ENCODE measurements around the gene WNK1.
A peak's percentile ranks its signal among the peaks of the same experiment; 100 is the strongest.

Gene WNK1

DNA sequence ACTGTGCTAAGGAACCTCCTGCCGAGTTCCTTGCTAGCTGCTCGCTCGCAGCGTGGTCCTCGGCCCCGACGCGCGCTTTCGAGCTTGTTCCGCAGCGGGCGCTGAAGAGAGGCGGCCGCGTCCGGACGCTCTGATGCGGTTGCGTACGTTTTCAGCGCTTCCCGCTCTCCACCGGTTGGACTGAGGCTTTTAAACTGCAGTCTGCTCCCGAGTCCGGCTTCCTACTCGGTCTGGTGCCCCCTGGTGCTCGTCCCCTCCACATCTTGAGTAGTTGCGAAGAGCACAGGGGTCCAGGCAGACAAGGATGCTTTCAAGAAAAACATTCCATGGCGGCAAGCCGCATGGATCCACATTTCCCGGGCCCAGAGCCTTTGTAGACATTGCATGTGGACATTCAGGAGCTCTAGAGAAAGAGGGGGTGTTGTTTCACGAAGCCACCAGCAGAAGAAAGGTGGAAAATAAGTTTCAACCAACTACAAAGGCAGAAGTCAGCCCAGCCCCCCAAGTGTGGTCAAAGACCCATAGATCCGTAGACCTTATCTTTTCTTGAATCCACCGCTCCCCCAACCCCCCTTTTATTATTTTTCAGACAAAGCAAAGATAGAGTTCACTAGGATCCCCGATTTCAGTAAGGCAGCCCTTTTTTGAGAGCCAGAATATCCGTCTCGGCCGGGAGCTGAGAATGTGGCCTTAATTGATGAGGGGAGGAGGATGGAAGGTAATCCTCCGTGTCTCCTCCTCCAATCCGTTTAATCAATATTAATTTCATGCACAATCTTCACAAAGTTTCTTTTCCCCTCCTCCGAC, 984 bp upstream of the WNK1 start:
- Histone ChIP-seq H3K36me3 (peaks cover 7% of the 10 kb centered on the region; the same call in 1 of the 2 replicates), H3K4me1 (peaks cover 4% of the 10 kb centered on the region; the same call in 1 of the 2 replicates), H3K4me3 (ENCODE audit: low read depth, low read length) (peak overlapping the region; percentile 77), H3K27me3 (no peaks in the 10 kb centered on the region), H3K9me3 (no peaks in the 10 kb centered on the region)
- DNase-seq, result peak; percentile 95
- TF ChIP-seq, protein P1, sequence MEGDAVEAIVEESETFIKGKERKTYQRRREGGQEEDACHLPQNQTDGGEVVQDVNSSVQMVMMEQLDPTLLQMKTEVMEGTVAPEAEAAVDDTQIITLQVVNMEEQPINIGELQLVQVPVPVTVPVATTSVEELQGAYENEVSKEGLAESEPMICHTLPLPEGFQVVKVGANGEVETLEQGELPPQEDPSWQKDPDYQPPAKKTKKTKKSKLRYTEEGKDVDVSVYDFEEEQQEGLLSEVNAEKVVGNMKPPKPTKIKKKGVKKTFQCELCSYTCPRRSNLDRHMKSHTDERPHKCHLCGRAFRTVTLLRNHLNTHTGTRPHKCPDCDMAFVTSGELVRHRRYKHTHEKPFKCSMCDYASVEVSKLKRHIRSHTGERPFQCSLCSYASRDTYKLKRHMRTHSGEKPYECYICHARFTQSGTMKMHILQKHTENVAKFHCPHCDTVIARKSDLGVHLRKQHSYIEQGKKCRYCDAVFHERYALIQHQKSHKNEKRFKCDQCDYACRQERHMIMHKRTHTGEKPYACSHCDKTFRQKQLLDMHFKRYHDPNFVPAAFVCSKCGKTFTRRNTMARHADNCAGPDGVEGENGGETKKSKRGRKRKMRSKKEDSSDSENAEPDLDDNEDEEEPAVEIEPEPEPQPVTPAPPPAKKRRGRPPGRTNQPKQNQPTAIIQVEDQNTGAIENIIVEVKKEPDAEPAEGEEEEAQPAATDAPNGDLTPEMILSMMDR (IDR thresholded peaks at IDR 0.05; ENCODE audit: low read depth, low read length), result peak; percentile 88

DNA sequence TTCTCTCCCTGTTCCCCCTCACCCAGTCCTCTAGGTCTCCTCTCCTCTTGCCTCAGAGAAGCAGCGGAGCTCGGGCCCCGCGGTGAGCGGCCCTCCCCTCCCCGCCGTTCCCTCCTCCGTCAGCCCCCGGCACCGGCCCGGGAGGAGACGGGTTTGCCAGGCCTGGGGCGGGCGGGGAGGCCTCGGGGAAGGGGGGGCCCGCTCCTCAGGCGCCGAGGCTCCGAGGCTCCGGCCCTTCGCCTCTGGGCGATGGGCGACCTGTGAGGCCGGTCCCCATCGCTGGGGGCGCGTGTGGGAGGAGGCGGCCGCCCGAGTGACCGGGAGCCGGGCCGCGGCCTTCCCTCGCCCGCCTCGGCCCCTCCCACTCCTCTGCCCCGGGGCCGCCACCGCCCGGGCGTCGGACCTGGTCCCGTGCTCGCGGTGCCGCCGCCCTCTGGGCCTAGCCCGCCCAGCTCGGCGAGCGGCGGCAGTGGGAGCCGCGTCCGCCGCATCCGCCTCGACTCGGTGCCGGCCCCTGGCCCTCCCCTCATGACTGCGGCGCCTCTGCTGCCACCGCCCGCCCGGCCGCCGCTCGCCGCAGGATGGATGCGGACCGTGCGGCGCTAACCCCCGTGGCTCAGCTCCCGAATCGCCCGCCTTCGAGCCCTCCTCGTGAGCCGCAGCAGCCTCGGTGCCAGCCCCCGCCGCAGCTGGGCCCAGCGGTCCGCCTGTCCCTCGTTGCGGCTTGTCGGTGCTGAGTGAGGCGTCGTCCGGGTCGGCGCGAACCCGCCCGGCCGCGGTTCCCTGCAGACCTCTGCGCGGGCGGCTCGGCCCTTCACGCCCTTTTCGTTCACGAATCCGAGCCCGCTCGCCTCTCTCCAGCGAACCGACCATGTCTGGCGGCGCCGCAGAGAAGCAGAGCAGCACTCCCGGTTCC, 574 bp downstream of the WNK1 start:
- no peaks in the 10 kb centered on the region for H3K27me3 ChIP-seq
- H3K4me1 ChIP-seq, result peaks cover 4% of the 10 kb centered on the region; the same call in 1 of the 2 replicates
- peak; percentile 72 for DNase-seq
- H3K36me3 ChIP-seq, result peaks cover 7% of the 10 kb centered on the region; the same call in 1 of the 2 replicates
- H3K4me3 ChIP-seq (ENCODE audit: low read depth, low read length), result peak overlapping the region; percentile 96
- H3K9me3 ChIP-seq, result no peaks in the 10 kb centered on the region
- TF ChIP-seq, protein P1 (IDR thresholded peaks at IDR 0.05; ENCODE audit: low read depth, low read length), result no peak

GRCh38 chr12:753611-754472, 1.5 kb downstream of the WNK1 start:
- Histone ChIP-seq H3K36me3 (peaks cover 7% of the 10 kb centered on the region; the same call in 1 of the 2 replicates), H3K9me3 (no peaks in the 10 kb centered on the region), H3K27me3 (no peaks in the 10 kb centered on the region), H3K4me3 (ENCODE audit: low read depth, low read length) (peak overlapping the region; percentile 96), H3K4me1 (peaks cover 4% of the 10 kb centered on the region; the same call in 1 of the 2 replicates)
- TF ChIP-seq, protein P1 (IDR thresholded peaks at IDR 0.05; ENCODE audit: low read depth, low read length), result no peak
- DNase-seq, result peak; percentile 76

DNA sequence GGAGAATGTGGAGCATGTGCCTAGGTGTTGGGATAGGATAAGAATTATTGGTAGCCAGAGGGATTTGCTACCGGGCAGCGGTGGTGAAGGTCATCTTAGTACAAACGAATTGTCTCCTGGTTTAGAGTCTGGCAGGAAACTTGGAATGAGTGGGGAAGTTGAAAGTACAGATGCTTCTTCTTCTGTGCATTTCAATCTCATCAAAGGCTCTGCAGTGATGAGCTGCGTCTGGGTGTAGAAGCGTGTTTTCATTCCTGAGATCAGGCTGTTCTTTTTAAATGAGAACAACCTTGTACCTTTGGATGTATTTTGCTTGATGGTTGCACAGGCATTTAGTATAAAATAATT, 2.1 kb downstream of the WNK1 start:
- H3K36me3 ChIP-seq, result peaks cover 7% of the 10 kb centered on the region; the same call in 1 of the 2 replicates
- TF ChIP-seq, protein P1 (IDR thresholded peaks at IDR 0.05; ENCODE audit: low read depth, low read length), result no peak
- H3K4me1 ChIP-seq, result peaks cover under 1% of the 10 kb centered on the region; the same call in 1 of the 2 replicates

GRCh38 chr12:754851-755562, 2.6 kb downstream of the WNK1 start:
- TF ChIP-seq, protein P1 (IDR thresholded peaks at IDR 0.05; ENCODE audit: low read depth, low read length), result peak; percentile 50
- no peaks in the 10 kb centered on the region; the same call in 1 of the 2 replicates for H3K4me1 ChIP-seq

More for the DNA sequence above, 2.1 kb downstream of the WNK1 start:
- H3K27me3 ChIP-seq, result no peaks in the 10 kb centered on the region
- no peaks in the 10 kb centered on the region for H3K9me3 ChIP-seq
- peak overlapping the region; percentile 96 for H3K4me3 ChIP-seq (ENCODE audit: low read depth, low read length)
- no peak for DNase-seq

More at GRCh38 chr12:754851-755562, 2.6 kb downstream of the WNK1 start:
- Histone ChIP-seq H3K9me3 (no peaks in the 10 kb centered on the region), H3K36me3 (peaks cover 7% of the 10 kb centered on the region; the same call in 1 of the 2 replicates), H3K4me3 (ENCODE audit: low read depth, low read length) (peak overlapping the region; percentile 96), H3K27me3 (no peaks in the 10 kb centered on the region)
- no peak for DNase-seq
